Medulla oblongata (tissue), 1 donor: ENCODE results near the gene DHRS4L2.

Experiments used
- DNase-seq: peaks from one replicate; pipeline ENCODE4 v3.0.0-alpha.2; 2015; ENCODE audit errors: extremely low spot score

DHRS4L2 gene

DNA sequence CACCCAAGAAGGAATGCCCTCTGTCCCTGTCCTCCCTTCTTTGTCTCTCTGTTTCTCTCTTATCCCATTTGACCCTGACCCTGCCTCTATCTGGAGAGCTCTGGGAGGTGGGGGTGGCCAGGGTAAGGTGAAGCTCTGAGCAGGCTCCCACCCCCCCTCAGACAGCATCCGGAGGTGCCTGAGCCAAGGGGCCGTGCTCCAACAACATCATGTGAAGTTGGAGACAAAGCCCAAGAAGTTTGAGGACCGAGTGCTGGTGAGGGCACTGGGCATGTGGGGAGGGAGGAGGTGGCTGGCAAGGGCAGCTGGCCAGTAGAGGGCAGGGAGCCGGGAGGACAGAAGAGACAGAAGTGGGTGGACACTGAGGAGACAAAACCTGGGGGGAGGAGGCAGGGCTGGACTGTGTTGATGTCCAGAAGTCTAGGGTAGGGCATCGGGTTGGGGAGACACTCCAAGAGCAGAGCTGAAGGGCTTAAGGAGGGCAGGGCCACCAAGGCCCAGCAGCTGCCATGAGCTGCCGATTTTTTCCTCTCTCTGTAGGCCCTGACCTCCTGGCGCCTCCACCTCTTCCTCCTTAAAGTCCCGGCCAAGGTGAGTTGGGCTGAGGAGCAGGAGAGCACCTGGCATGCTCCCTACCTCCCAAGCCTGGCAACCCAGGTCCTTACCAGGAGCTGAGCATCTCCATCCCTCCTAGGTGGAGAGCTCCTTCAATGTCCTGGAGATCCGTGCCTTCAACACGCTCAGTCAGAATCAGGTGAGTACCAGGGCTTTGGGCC is 65.0 kb downstream of the DHRS4L2 start:
- DNase-seq = peak; percentile 22

DNA sequence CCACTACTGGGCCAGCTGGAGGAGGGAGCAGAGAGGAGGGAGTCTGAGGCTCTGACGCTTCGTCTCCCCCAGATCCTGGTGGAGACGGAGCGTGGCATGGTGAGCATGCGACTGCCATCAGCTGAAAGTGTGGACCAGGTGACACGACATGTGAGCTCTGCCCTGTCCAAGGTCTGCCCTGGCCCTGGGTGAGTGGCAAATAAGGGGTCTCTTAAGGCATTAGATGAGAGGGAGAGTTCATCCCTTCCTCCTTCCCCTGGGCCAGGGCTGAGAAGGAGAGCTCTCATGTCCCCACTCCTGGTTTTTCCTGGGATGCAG is 65.6 kb downstream of the DHRS4L2 start:
- no peak for DNase-seq

DNA sequence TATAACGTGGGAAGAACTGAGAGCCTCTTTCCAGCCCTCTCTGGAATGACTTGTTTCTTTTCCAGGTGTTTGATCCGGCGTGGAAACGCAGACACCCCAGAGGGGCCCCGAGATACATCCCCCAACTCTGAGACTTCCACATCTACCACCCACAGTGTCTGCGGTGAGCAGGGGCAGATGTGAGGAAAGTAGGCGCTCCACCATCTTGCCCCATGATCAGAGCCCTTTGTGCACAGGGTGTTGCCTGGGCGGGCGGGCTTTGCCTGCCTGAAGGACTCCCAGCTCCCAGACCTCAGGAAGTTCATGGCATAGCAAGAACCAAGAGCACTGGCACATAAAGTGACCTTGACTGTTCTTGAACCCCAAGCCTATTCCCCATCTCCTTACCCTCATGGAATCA is 65.9 kb downstream of the DHRS4L2 start:
- no peak for DNase-seq
